HCT116 (cell line): ENCODE measurements around the gene TLR3. TPM values are rescaled to one million over a fixed set of nuclear protein-coding genes. Genes with fewer than 3 reads are reported as not detected.

Experiments used
- ATAC-seq: fragments of 200-7000 bp; cut with Tn5 transposase; 2 replicates; pipeline ENCODE4 v1.9.1; 2020; ENCODE audit warnings: mild to moderate bottlenecking, moderate library complexity
- BruUV-seq: library from RNA; stranded (reverse); fragments of 400-500 nt; replicated peaks from 2 replicates; lab custom pipeline; 2021; lab: Mats Ljungman, UMichigan
- CTCF ChIA-PET: fragments of 300-600 bp; sonication (Branson Sonifier 250); formaldehyde crosslinking; loops from one replicate; lab custom pipeline; 2021; ENCODE audit warnings: antibody characterized with exemption; lab: Charles Lee
- POLR2A ChIA-PET: fragments of 300-600, 350-600 bp; sonication (Branson Sonifier 250); formaldehyde crosslinking; loops from one replicate; lab custom pipeline; 2021; ENCODE audit warnings: antibody characterized with exemption; lab: Charles Lee
- RAD21 ChIA-PET, 2 experiments: fragments of 300-600 bp; sonication (Branson Sonifier 250); formaldehyde crosslinking; loops; one replicate each; lab custom pipeline; 2023; ENCODE audit warnings: low total read pairs in 2 of 2; ENCODE audit not compliant: uncharacterized antibody in 2 of 2, unreplicated experiment in 2 of 2, low non-redundant PET in 1 of 2; lab: Charles Lee
- DNase-seq: peaks from one replicate; pipeline ENCODE4 v3.0.0-alpha.2; 2010; ENCODE audit warnings: low read depth, low spot score
- H2AFZ ChIP-seq: fragments of 200-600 bp; shearing (Covaris generic), sonication (generic); 2 replicates; pipeline ENCODE4 v1.6.1; 2017; ENCODE audit warnings: low read depth, mixed run types, mixed read lengths, antibody characterized with exemption, low read length; ENCODE audit not compliant: poor library complexity, severe bottlenecking
- H3K27ac ChIP-seq: 2 replicates; pipeline ENCODE4 v1.5.1; 2012; ENCODE audit warnings: low read depth, low read length
- H3K27me3 ChIP-seq: fragments of 200-600 bp; sonication (generic); 2 replicates; pipeline ENCODE4 v1.6.1; 2016; ENCODE audit warnings: mixed run types, low read length, mixed read lengths; ENCODE audit not compliant: insufficient read depth
- H3K36me3 ChIP-seq, 2 experiments: fragments of 200-500 bp in 1 of 2; fragments of 200-600 bp in 1 of 2; sonication (Bioruptor generic) in 1 of 2; sonication (generic) in 1 of 2; 2 replicates each; pipeline versions ENCODE4 v1.5.1 to v1.6.1; 2014 to 2016; ENCODE audit warnings: low read length in 2 of 2, inconsistent platforms in 1 of 2, mixed read lengths in 1 of 2, mixed run types in 1 of 2; ENCODE audit not compliant: insufficient read depth in 2 of 2, control insufficient read depth in 1 of 2
- H3K4me1 ChIP-seq, 2 experiments: fragments of 200-600 bp in 1 of 2; sonication (generic) in 1 of 2; 2 replicates each; pipeline versions ENCODE4 v1.5.1 to v1.6.1; 2012 to 2017; ENCODE audit warnings: low read length in 2 of 2, inconsistent platforms in 1 of 2, mild to moderate bottlenecking in 1 of 2, mixed read lengths in 1 of 2, mixed run types in 1 of 2, moderate library complexity in 1 of 2; ENCODE audit not compliant: insufficient read depth in 2 of 2, control insufficient read depth in 1 of 2
- H3K4me2 ChIP-seq: fragments of 200-600 bp; sonication (generic); 2 replicates; pipeline ENCODE4 v1.6.1; 2017; ENCODE audit warnings: mixed run types, low read length, mixed read lengths
- H3K4me3 ChIP-seq, 2 experiments: fragments of 200-600 bp in 1 of 2; sonication (generic) in 1 of 2; replicated peaks in 1 of 2; 2 replicates each; pipeline ENCODE4 v1.5.1; 2011 to 2016; ENCODE audit warnings: low read length in 2 of 2, control low read depth in 1 of 2, low read depth in 1 of 2, mild to moderate bottlenecking in 1 of 2, mixed read lengths in 1 of 2, mixed run types in 1 of 2
- H3K79me2 ChIP-seq: fragments of 200-600 bp; sonication (generic); 2 replicates; pipeline ENCODE4 v1.6.1; 2017; ENCODE audit warnings: mild to moderate bottlenecking, mixed run types, low read length, moderate library complexity, mixed read lengths; ENCODE audit not compliant: insufficient read depth
- H3K9ac ChIP-seq: fragments of 200-600 bp; sonication (generic); 2 replicates; pipeline ENCODE4 v1.6.1; 2016; ENCODE audit warnings: low read length, mixed read lengths
- H3K9me2 ChIP-seq: fragments of 200-600 bp; sonication (generic), shearing (Covaris generic); 2 replicates; pipeline ENCODE4 v1.6.1; 2017; ENCODE audit warnings: mixed run types, mild to moderate bottlenecking, moderate library complexity; ENCODE audit not compliant: insufficient read depth
- H3K9me3 ChIP-seq, 2 experiments: fragments of 200-500 bp in 1 of 2; fragments of 200-600 bp in 1 of 2; sonication (Bioruptor generic) in 1 of 2; sonication (generic) in 1 of 2; 2 replicates each; pipeline ENCODE4 v1.6.1; 2014 to 2017; ENCODE audit warnings: low read length in 2 of 2, mixed read lengths in 2 of 2, inconsistent platforms in 1 of 2, low read depth in 1 of 2, mild to moderate bottlenecking in 1 of 2, mixed run types in 1 of 2, moderate library complexity in 1 of 2; ENCODE audit not compliant: control insufficient read depth in 1 of 2, insufficient read depth in 1 of 2
- H4K20me1 ChIP-seq: fragments of 200-600 bp; sonication (generic), shearing (Covaris generic); 2 replicates; pipeline ENCODE4 v1.6.1; 2017; ENCODE audit warnings: mixed run types, mild to moderate bottlenecking, moderate library complexity; ENCODE audit not compliant: insufficient read depth
- CBX3 ChIP-seq: IDR thresholded peaks from 2 replicates; pipeline ENCODE4 v1.6.1; 2012; ENCODE audit warnings: low read depth
- EGR1 ChIP-seq: IDR thresholded peaks from 2 replicates; pipeline ENCODE4 v1.6.1; 2012; ENCODE audit warnings: low read depth
- EZH2phosphoT487 ChIP-seq: fragments of 200-600 bp; IDR thresholded peaks from 2 replicates; pipeline ENCODE4 v1.6.1; 2018; ENCODE audit warnings: antibody characterized with exemption, borderline replicate concordance
- JUND ChIP-seq: IDR thresholded peaks from 2 replicates; pipeline ENCODE4 v1.6.1; 2012
- POLR2A ChIP-seq: IDR thresholded peaks from 2 replicates; pipeline ENCODE4 v1.7.0; 2011; ENCODE audit warnings: borderline replicate concordance; ENCODE audit not compliant: insufficient read depth, insufficient read length; ENCODE audit errors: extremely low read depth
- RAD21 ChIP-seq: IDR thresholded peaks from 2 replicates; pipeline ENCODE4 v1.6.1; 2012; ENCODE audit warnings: low read depth, mild to moderate bottlenecking
- SIN3A ChIP-seq: IDR thresholded peaks from 2 replicates; pipeline ENCODE4 v1.6.1; 2012; ENCODE audit warnings: low read depth
- SP1 ChIP-seq: IDR thresholded peaks from 2 replicates; pipeline ENCODE4 v1.6.1; 2012; ENCODE audit warnings: low read depth
- SRF ChIP-seq: IDR thresholded peaks from 2 replicates; pipeline ENCODE4 v1.6.1; 2012; ENCODE audit warnings: low read depth
- ZNF274 ChIP-seq: fragments of 200-500 bp; sonication (Bioruptor generic); IDR thresholded peaks from 2 replicates; pipeline ENCODE4 v1.6.1; 2014; ENCODE audit warnings: mild to moderate bottlenecking, low read depth, low read length, inconsistent platforms
- intact Hi-C: fragments of 100-400 bp; cut with micrococcal nuclease; formaldehyde crosslinking; loops from 2 replicates; pipeline ENCODE4 v1.10.0; 2022
- total RNA-seq: library from RNA; stranded (reverse); gene quantifications from one replicate; pipeline ENCODE4 v1.2.1, GENCODE V29; 2021; ENCODE audit not compliant: unreplicated experiment
- TF ChIP-seq, protein P1 (sequence below): IDR thresholded peaks from 2 replicates; pipeline ENCODE4 v1.6.1; 2011; ENCODE audit warnings: mild to moderate bottlenecking, low read length, moderate library complexity; ENCODE audit not compliant: insufficient replicate concordance; ENCODE audit errors: extremely low read depth
- TF ChIP-seq, protein P2 (sequence below): IDR thresholded peaks from 2 replicates; pipeline ENCODE4 v1.6.1; 2012; ENCODE audit warnings: low read depth
- TF ChIP-seq, protein P3 (sequence below), 3 experiments: fragments of 200-600 bp in 1 of 3; sonication (generic) in 1 of 3; IDR thresholded peaks in 2 of 3; conservative IDR thresholded peaks in 1 of 3; 2 replicates each; pipeline ENCODE4 v1.5.1; 2012 to 2017; ENCODE audit warnings: low read depth in 2 of 3, low read length in 2 of 3, antibody characterized with exemption in 1 of 3, borderline replicate concordance in 1 of 3, control low read depth in 1 of 3, mild to moderate bottlenecking in 1 of 3, mixed read lengths in 1 of 3, mixed run types in 1 of 3, moderate library complexity in 1 of 3; ENCODE audit not compliant: insufficient read depth in 1 of 3

Gene TLR3
- total RNA-seq, 1 experiment from 2014 or later: 1.3 TPM

DNA sequence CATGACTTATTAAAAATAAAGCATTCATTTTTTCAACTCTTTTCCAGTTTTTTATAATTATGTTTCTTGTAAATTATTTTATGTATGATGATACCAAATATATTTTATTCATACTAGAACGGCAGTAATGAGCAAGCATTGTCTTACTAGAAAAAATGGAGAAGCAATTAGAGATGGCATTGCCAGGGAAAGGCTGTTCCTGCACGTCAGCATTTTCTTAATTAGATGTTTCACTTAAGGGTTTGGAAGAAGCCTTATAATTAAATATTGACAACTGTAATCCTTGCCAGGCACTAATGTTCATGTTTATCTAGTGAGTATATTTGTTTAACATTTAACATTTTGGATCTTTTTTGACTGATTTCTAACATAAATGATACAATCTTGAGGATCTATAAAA lies 52.1 kb downstream of the TLR3 start:
- TF ChIP-seq, protein P1, sequence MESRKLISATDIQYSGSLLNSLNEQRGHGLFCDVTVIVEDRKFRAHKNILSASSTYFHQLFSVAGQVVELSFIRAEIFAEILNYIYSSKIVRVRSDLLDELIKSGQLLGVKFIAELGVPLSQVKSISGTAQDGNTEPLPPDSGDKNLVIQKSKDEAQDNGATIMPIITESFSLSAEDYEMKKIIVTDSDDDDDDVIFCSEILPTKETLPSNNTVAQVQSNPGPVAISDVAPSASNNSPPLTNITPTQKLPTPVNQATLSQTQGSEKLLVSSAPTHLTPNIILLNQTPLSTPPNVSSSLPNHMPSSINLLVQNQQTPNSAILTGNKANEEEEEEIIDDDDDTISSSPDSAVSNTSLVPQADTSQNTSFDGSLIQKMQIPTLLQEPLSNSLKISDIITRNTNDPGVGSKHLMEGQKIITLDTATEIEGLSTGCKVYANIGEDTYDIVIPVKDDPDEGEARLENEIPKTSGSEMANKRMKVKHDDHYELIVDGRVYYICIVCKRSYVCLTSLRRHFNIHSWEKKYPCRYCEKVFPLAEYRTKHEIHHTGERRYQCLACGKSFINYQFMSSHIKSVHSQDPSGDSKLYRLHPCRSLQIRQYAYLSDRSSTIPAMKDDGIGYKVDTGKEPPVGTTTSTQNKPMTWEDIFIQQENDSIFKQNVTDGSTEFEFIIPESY: no peak
- TF ChIP-seq CBX3 (no peak), EGR1 (no peak), ZNF274 (no peak), SRF (no peak), RAD21 (no peak), SP1 (no peak), JUND (no peak), SIN3A (no peak), POLR2A (no peak), EZH2phosphoT487 (no peak)
- TF ChIP-seq, protein P2, sequence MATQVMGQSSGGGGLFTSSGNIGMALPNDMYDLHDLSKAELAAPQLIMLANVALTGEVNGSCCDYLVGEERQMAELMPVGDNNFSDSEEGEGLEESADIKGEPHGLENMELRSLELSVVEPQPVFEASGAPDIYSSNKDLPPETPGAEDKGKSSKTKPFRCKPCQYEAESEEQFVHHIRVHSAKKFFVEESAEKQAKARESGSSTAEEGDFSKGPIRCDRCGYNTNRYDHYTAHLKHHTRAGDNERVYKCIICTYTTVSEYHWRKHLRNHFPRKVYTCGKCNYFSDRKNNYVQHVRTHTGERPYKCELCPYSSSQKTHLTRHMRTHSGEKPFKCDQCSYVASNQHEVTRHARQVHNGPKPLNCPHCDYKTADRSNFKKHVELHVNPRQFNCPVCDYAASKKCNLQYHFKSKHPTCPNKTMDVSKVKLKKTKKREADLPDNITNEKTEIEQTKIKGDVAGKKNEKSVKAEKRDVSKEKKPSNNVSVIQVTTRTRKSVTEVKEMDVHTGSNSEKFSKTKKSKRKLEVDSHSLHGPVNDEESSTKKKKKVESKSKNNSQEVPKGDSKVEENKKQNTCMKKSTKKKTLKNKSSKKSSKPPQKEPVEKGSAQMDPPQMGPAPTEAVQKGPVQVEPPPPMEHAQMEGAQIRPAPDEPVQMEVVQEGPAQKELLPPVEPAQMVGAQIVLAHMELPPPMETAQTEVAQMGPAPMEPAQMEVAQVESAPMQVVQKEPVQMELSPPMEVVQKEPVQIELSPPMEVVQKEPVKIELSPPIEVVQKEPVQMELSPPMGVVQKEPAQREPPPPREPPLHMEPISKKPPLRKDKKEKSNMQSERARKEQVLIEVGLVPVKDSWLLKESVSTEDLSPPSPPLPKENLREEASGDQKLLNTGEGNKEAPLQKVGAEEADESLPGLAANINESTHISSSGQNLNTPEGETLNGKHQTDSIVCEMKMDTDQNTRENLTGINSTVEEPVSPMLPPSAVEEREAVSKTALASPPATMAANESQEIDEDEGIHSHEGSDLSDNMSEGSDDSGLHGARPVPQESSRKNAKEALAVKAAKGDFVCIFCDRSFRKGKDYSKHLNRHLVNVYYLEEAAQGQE: no peak
- TF ChIP-seq, protein P3, sequence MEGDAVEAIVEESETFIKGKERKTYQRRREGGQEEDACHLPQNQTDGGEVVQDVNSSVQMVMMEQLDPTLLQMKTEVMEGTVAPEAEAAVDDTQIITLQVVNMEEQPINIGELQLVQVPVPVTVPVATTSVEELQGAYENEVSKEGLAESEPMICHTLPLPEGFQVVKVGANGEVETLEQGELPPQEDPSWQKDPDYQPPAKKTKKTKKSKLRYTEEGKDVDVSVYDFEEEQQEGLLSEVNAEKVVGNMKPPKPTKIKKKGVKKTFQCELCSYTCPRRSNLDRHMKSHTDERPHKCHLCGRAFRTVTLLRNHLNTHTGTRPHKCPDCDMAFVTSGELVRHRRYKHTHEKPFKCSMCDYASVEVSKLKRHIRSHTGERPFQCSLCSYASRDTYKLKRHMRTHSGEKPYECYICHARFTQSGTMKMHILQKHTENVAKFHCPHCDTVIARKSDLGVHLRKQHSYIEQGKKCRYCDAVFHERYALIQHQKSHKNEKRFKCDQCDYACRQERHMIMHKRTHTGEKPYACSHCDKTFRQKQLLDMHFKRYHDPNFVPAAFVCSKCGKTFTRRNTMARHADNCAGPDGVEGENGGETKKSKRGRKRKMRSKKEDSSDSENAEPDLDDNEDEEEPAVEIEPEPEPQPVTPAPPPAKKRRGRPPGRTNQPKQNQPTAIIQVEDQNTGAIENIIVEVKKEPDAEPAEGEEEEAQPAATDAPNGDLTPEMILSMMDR (IDR thresholded peaks at IDR 0.05 in 2 of 3, conservative IDR thresholded peaks at IDR 0.05 in 1 of 3; ENCODE audit: borderline replicate concordance in 1 of 3, insufficient read depth in 1 of 3, low read depth in 2 of 3, low read length in 2 of 3): no peak
- ChIA-PET POLR2A (no interaction called here), CTCF (no interaction called here), RAD21 (no interaction called here)
- Histone ChIP-seq H4K20me1 (no peaks in the 10 kb centered on the region), H3K9me3 (no peaks in the 10 kb centered on the region), H3K9me2 (no peaks in the 10 kb centered on the region), H2AFZ (no peak overlapping the region), H3K4me2 (no peak overlapping the region), H3K4me3 (no peak overlapping the region), H3K27ac (no peak overlapping the region), H3K36me3 (no peaks in the 10 kb centered on the region), H3K4me1 (no peaks in the 10 kb centered on the region), H3K9ac (no peak overlapping the region), H3K27me3 (no peaks in the 10 kb centered on the region), H3K79me2 (no peaks in the 10 kb centered on the region)
- ATAC-seq (no peak), DNase-seq (no peak)
- intact Hi-C loops: no loop called here
- BruUV-seq: no TSS peak
